Activated CD8-positive, alpha-beta memory T cell treated with anti-CD3 and anti-CD28 coated beads, Interleukin-2, amount 50 U/mL, for 24 hours (primary cell): ENCODE data around the gene ARL11.

Experiments used
- DNase-seq: peaks from one replicate; pipeline ENCODE4 v3.0.0-alpha.2; 2020; ENCODE audit errors: extremely low read depth

ARL11 gene

GRCh38 chr13:49649244-49649962 lies 21.1 kb downstream of the ARL11 start:
- no peak for DNase-seq

- DNase-seq: no peak
Observed at GRCh38 chr13:49649963-49650312, 21.6 kb downstream of the ARL11 start.

GRCh38 chr13:49651570-49652354 lies 23.5 kb downstream of the ARL11 start:
- no peak for DNase-seq

GRCh38 chr13:49652355-49653305 lies 24.3 kb downstream of the ARL11 start:
- no peak for DNase-seq

GRCh38 chr13:49653478-49653877 lies 25.2 kb downstream of the ARL11 start:
- DNase-seq: no peak

GRCh38 chr13:49654011-49654410 lies 25.7 kb downstream of the ARL11 start:
- no peak for DNase-seq

- no peak for DNase-seq
Observed at GRCh38 chr13:49655906-49656305, 27.6 kb downstream of the ARL11 start.

- DNase-seq: no peak
Observed at GRCh38 chr13:49657241-49657641, 28.9 kb downstream of the ARL11 start.

- no peak for DNase-seq
Observed at GRCh38 chr13:49664606-49665005, 36.3 kb downstream of the ARL11 start.

- DNase-seq: no peak
Observed at GRCh38 chr13:49667773-49668172, 39.5 kb downstream of the ARL11 start.

- no peak for DNase-seq
Observed at GRCh38 chr13:49669735-49670309, 41.5 kb downstream of the ARL11 start.

GRCh38 chr13:49670828-49671227 lies 42.5 kb downstream of the ARL11 start:
- DNase-seq: no peak

- no peak for DNase-seq
Observed at GRCh38 chr13:49676581-49677298, 48.4 kb downstream of the ARL11 start.

- DNase-seq: no peak
Observed at GRCh38 chr13:49678191-49678914, 50.0 kb downstream of the ARL11 start.

- DNase-seq: no peak
Observed at GRCh38 chr13:49679246-49679645, 50.9 kb downstream of the ARL11 start.

- DNase-seq: no peak
Observed at GRCh38 chr13:49681842-49682435, 53.6 kb downstream of the ARL11 start.
